ENCODE data around the gene IL24. TPM values are rescaled to one million over a fixed set of nuclear protein-coding genes. Genes with fewer than 3 reads are reported as not detected.

Gene IL24
- total RNA-seq, 2 experiments from 2014 or later: 1.3 to 2.2 TPM

DNA sequence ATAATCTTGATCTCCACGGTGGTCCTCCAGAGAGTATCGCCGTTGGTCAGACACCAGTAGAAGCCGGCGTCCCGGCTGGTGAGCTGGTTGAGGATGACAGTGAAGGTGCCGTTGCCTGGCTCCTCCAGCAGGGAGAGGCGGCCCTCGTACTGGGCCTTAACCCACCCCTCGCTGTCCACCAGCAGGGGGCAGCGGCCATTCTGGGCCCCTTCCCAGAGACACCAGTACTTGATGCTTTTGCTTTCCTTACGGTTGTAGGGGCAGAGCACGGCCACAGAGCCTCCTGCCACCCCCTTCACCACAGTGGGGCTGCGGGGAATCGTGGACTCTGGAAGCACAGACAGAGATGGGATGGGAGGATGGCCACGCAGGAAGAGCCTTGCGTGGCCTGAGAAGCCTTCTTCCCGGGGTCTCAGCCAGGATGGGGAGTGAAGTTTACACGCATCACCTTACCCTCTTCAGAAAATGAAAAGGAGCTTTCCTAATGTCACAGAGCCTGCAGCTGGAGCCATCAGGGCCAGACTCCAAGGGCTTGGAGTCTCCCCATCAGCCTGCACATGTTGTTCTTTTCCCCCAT lies 38.3 kb downstream of the IL24 start:
- ChIA-PET CTCF (interaction anchor here (0.8 to 4.9 kb wide), 9 partner anchors 9 to 246 kb away, joined by 3 to 36 read pairs (median 4); no protein-coding TSS in a partner anchor), POLR2A (no interaction called here)

GRCh38 chr1:206937425-206937824 lies 40.2 kb downstream of the IL24 start:
- CTCF ChIA-PET: interaction anchor here (1.1 kb wide), 1 partner anchor 203 kb away, joined by 3 read pairs; no protein-coding TSS in a partner anchor

GRCh38 chr1:206939131-206939530 lies 41.9 kb downstream of the IL24 start:
- POLR2A ChIA-PET: no interaction called here

More at GRCh38 chr1:206937425-206937824, 40.2 kb downstream of the IL24 start:
- POLR2A ChIA-PET: no interaction called here

DNA sequence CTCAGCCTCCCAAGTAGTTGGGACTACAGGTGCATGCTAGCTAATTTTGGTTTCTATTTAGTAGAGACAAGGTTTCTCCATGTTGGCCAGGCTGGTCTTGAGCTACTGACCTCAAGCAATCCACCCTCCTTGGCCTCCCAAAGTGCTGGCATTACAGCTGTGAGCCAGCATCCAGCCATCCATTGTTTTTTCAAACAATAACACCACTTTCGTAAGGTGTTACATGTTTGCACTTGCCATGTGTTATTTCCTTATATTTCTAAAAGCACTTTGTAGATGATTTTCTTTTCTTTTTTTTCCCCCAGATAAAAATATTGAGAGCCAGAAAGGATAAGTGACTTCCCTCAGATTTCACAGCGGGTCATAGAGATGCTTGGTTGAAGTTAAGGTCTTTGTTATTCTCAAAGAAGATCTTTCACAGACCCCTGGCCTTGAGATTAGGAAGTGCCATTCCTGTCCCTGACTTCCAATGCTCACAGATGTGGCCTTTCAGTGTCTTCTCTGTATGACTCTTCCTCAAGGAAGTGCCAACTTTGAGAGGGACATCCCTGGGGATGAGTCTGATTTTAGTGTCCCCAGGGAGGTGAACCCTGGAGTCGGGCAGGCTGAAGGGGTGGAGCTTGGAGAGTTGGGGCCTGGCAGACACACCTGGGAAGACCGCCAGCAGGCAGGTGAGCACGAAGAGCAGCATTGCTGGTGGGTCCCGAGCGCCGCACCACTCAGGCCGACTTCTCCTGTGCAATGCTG lies 42.8 kb downstream of the IL24 start:
- POLR2A ChIA-PET: no interaction called here
- CTCF ChIA-PET: interaction anchor here (1.2 kb wide), 1 partner anchor 8 kb away, joined by 4 read pairs; no protein-coding TSS in a partner anchor

More at GRCh38 chr1:206939131-206939530, 41.9 kb downstream of the IL24 start:
- CTCF ChIA-PET: no interaction called here

GRCh38 chr1:206940588-206940936 lies 43.3 kb downstream of the IL24 start:
- ChIA-PET CTCF (interaction anchor here (1.2 kb wide), 1 partner anchor 9 kb away, joined by 4 read pairs; no protein-coding TSS in a partner anchor), POLR2A (no interaction called here)

GRCh38 chr1:206941766-206942418 lies 44.6 kb downstream of the IL24 start:
- POLR2A ChIA-PET: no interaction called here
- CTCF ChIA-PET: no interaction called here

DNA sequence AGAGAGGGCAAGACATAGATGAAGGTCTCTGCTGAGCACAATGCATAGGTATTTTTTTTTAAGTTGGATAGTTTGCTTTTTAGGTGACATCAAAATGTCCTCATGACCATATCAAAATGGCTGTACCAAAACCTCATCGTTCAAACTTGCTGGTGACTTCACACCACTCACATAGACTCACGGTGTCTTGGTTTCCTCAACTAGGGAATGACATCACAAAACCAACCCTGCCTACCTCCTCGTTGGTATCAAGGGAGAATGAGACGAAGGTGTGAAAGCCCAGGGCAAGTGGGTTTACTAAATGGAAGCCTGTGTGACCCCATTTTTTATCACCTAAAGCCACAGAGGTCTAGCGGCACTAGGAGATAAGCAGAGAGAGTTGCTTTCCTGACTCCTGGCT lies 47.5 kb downstream of the IL24 start:
- ChIA-PET CTCF (no interaction called here), POLR2A (no interaction called here)

DNA sequence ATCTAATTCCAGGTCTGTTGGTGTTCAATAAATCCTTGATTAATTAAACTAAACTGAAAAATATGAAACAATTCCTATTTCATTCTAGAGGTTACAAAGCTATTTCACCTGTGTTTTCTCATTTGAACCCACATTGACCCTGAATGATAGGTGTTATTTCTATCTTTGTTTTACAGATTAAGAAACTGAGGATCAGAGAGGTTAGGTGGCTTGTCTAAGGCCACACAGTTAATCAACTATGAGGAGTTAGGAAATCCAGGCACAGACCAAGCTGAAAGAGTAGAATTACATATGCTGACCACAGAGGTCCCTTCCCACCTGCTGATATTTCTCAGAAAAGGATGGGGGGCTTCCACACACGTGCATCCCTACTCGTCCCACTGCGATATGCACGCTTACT lies 48.5 kb downstream of the IL24 start:
- CTCF ChIA-PET: interaction anchor here (1.2 to 1.7 kb wide), 3 partner anchors 9 to 16 kb away, joined by 3 to 4 read pairs (median 4); no protein-coding TSS in a partner anchor
- POLR2A ChIA-PET: no interaction called here

- ChIA-PET CTCF (interaction anchor here (0.7 to 1.7 kb wide), 5 partner anchors 9 to 35 kb away, joined by 3 to 4 read pairs (median 4); no protein-coding TSS in a partner anchor), POLR2A (no interaction called here)
These were observed 49.0 kb downstream of the IL24 start, which contains the start of gene PIGR for GRCh38 chr1:206946261-206946660. PIGR (minus strand) TSS chr1:206946466; CDS start chr1:206940531, 5,935 bp downstream.

- CTCF ChIA-PET: interaction anchor here (0.9 to 1.4 kb wide), 3 partner anchors 14 to 34 kb away, joined by 3 to 4 read pairs (median 4); no protein-coding TSS in a partner anchor
- POLR2A ChIA-PET: no interaction called here
These were observed 50.0 kb downstream of the IL24 start for GRCh38 chr1:206947255-206947654.

GRCh38 chr1:206949208-206949607 lies 52.0 kb downstream of the IL24 start:
- POLR2A ChIA-PET: no interaction called here
- CTCF ChIA-PET: no interaction called here

GRCh38 chr1:206949641-206950040 lies 52.4 kb downstream of the IL24 start:
- ChIA-PET CTCF (no interaction called here), POLR2A (no interaction called here)

GRCh38 chr1:206951318-206952100 lies 54.3 kb downstream of the IL24 start:
- ChIA-PET CTCF (interaction anchor here (1.1 to 2.0 kb wide), 2 partner anchors 15 to 46 kb away, joined by 3 to 5 read pairs; no protein-coding TSS in a partner anchor), POLR2A (no interaction called here)

GRCh38 chr1:206952171-206952570 lies 54.9 kb downstream of the IL24 start:
- POLR2A ChIA-PET: no interaction called here

GRCh38 chr1:206953126-206953525 lies 55.9 kb downstream of the IL24 start:
- ChIA-PET CTCF (no interaction called here), POLR2A (no interaction called here)

More at GRCh38 chr1:206952171-206952570, 54.9 kb downstream of the IL24 start:
- CTCF ChIA-PET: interaction anchor here (1.1 to 2.0 kb wide), 2 partner anchors 16 to 45 kb away, joined by 3 to 5 read pairs; no protein-coding TSS in a partner anchor

GRCh38 chr1:206953626-206954025 lies 56.4 kb downstream of the IL24 start:
- CTCF ChIA-PET: interaction anchor here (1.3 kb wide), 1 partner anchor 29 kb away, joined by 3 read pairs; no protein-coding TSS in a partner anchor
- POLR2A ChIA-PET: no interaction called here

All from activated CD8-positive, alpha-beta memory T cell treated with anti-CD3 and anti-CD28 coated beads for 36 hours (primary cell).